K562 (cell line): ENCODE data around the gene MRTFB. TPM values are rescaled to one million over a fixed set of nuclear protein-coding genes. Genes with fewer than 3 reads are reported as not detected.

Experiments used
- ATAC-seq: fragments of 200-7000 bp; cut with Tn5 transposase; 3 replicates; pipeline ENCODE4 v1.9.1; 2020; ENCODE audit warnings: moderate library complexity
- BruUV-seq: library from RNA; stranded (reverse); fragments of 400-500 nt; replicated peaks from 2 replicates; lab custom pipeline; 2021; lab: Mats Ljungman, UMichigan
- CTCF ChIA-PET: fragments of 300-600 bp; formaldehyde crosslinking; extraction: SDS; loops from one replicate; lab custom pipeline; 2021; ENCODE audit warnings: low intra/inter-chr PET ratio; lab: Yijun Ruan, JAX
- POLR2A ChIA-PET: fragments of 300-600, 350-650 bp; sonication (Branson Sonifier 250); formaldehyde crosslinking; extraction: SDS; loops from one replicate; lab custom pipeline; 2021; ENCODE audit warnings: antibody characterized with exemption, inconsistent platforms; lab: Yijun Ruan, JAX
- DNase-seq, 4 experiments: peaks; one replicate each; pipeline versions ENCODE4 v3.0.0 to v3.0.0-alpha.2; 2011 to 2018; ENCODE audit warnings: low spot score in 3 of 4, mixed read lengths in 3 of 4; ENCODE audit errors: extremely low read depth in 1 of 4
- FAIRE-seq: peaks from 2 replicates; lab custom pipeline; 2011; peaks lifted over from hg19 to GRCh38; lab: Jason Lieb, UNC
- H2AFZ ChIP-seq: 2 replicates; pipeline ENCODE4 v1.6.0; 2011; ENCODE audit warnings: low read depth, low read length, control low read depth, inconsistent platforms
- H3K27ac ChIP-seq: fragments of 200-600 bp; 3 replicates; pipeline ENCODE4 v1.8.0; 2011; ENCODE audit warnings: low read depth, mild to moderate bottlenecking, control low read depth, inconsistent platforms, low read length, moderate library complexity, mixed read lengths; ENCODE audit errors: extremely low read depth
- H3K27me3 ChIP-seq, 2 experiments: fragments of 300-600 bp in 1 of 2; 2 replicates in 1 of 2; 3 replicates in 1 of 2; pipeline versions ENCODE4 v1.6.0 to v1.8.0; 2011; ENCODE audit warnings: inconsistent platforms in 2 of 2, low read length in 2 of 2, mild to moderate bottlenecking in 1 of 2, mixed read lengths in 1 of 2, moderate library complexity in 1 of 2; ENCODE audit not compliant: control insufficient read depth in 2 of 2, insufficient read depth in 2 of 2
- H3K36me3 ChIP-seq: fragments of 300-600 bp; 3 replicates; pipeline ENCODE4 v1.8.0; 2011; ENCODE audit warnings: mild to moderate bottlenecking, low read length, inconsistent platforms; ENCODE audit not compliant: control insufficient read depth, insufficient read depth
- H3K4me1 ChIP-seq, 2 experiments: fragments of 200-600 bp in 1 of 2; replicated peaks in 1 of 2; 2 replicates in 1 of 2; 3 replicates in 1 of 2; pipeline versions ENCODE4 v1.5.1 to v1.8.0; 2011; ENCODE audit warnings: inconsistent platforms in 2 of 2, low read length in 2 of 2, mild to moderate bottlenecking in 1 of 2, mixed read lengths in 1 of 2, moderate library complexity in 1 of 2; ENCODE audit not compliant: control insufficient read depth in 2 of 2, insufficient read depth in 2 of 2
- H3K4me2 ChIP-seq: 2 replicates; pipeline ENCODE4 v1.6.1; 2011; ENCODE audit warnings: low read length, control low read depth, inconsistent platforms, mixed read lengths; ENCODE audit not compliant: insufficient read depth
- H3K4me3 ChIP-seq: fragments of 200-600 bp; sonication (generic), shearing (Covaris generic); 2 replicates; pipeline ENCODE4 v1.5.1; 2016; ENCODE audit warnings: control low read depth, inconsistent platforms
- H3K79me2 ChIP-seq: fragments of 200-600 bp; 3 replicates; pipeline ENCODE4 v1.8.0; 2011; ENCODE audit warnings: low read length, inconsistent platforms; ENCODE audit not compliant: control insufficient read depth, insufficient read depth
- H3K9ac ChIP-seq, 2 experiments: 2 replicates each; pipeline versions ENCODE4 v1.6.0 to v1.6.1; 2011; ENCODE audit warnings: low read depth in 2 of 2, low read length in 2 of 2, control low read depth in 1 of 2, inconsistent platforms in 1 of 2, mild to moderate bottlenecking in 1 of 2, mixed read lengths in 1 of 2; ENCODE audit not compliant: insufficient read depth in 1 of 2
- H3K9me1 ChIP-seq: one replicate; pipeline ENCODE4 v1.6.0; 2011; ENCODE audit warnings: inconsistent platforms, mild to moderate bottlenecking, low read length, moderate library complexity; ENCODE audit not compliant: control insufficient read depth, insufficient read depth
- H3K9me3 ChIP-seq: replicated peaks from 2 replicates; pipeline ENCODE4 v1.5.1; 2011; ENCODE audit warnings: low read depth, low read length, inconsistent platforms; ENCODE audit not compliant: control insufficient read depth, insufficient read depth
- H4K20me1 ChIP-seq: replicated peaks from 2 replicates; pipeline ENCODE4 v1.6.1; 2011; ENCODE audit warnings: low read length, inconsistent platforms, mixed read lengths; ENCODE audit not compliant: control insufficient read depth, insufficient read depth
- ARID1B ChIP-seq: fragments of 450-650 bp; IDR thresholded peaks from 2 replicates; pipeline ENCODE4 v1.6.1; 2016; ENCODE audit warnings: antibody characterized with exemption, mild to moderate bottlenecking, inconsistent platforms
- CBFA2T3 ChIP-seq: fragments of 450-650 bp; IDR thresholded peaks from 2 replicates; pipeline ENCODE4 v1.6.1; 2017
- CBFB ChIP-seq: sonication (generic); formaldehyde crosslinking; IDR thresholded peaks from 2 replicates; pipeline ENCODE4 v1.4.0; 2020; ENCODE audit warnings: mild to moderate bottlenecking, missing genetic modification reagents
- CEBPB ChIP-seq: fragments of 450-650 bp; IDR thresholded peaks from 2 replicates; pipeline ENCODE4 v1.6.1; 2016; ENCODE audit warnings: missing genetic modification characterization, missing compliant biosample characterization
- CEBPG ChIP-seq, 3 experiments: fragments of 200-800 bp in 1 of 3; sonication (Bioruptor generic) in 1 of 3; sonication (generic) in 1 of 3; formaldehyde crosslinking in 1 of 3; IDR thresholded peaks in 2 of 3; conservative IDR thresholded peaks in 1 of 3; 2 replicates each; pipeline versions ENCODE4 v1.6.1 to v1.8.0; 2016 to 2022; ENCODE audit warnings: missing compliant biosample characterization in 2 of 3, missing genetic modification characterization in 2 of 3, mild to moderate bottlenecking in 1 of 3, missing genetic modification reagents in 1 of 3
- EGR1 ChIP-seq: fragments of 450-650 bp; conservative IDR thresholded peaks from 2 replicates; pipeline ENCODE4 v1.6.1; 2017; ENCODE audit warnings: mild to moderate bottlenecking
- ESRRA ChIP-seq: fragments of 450-650 bp; IDR thresholded peaks from 2 replicates; pipeline ENCODE4 v1.6.1; 2014; ENCODE audit warnings: low read depth, mild to moderate bottlenecking, moderate library complexity, borderline replicate concordance
- GTF2E2 ChIP-seq: fragments of 200-800 bp; sonication (Bioruptor generic); IDR thresholded peaks from 2 replicates; pipeline ENCODE4 v1.6.1; 2016; ENCODE audit warnings: missing genetic modification characterization, missing compliant biosample characterization
- ID3 ChIP-seq, 2 experiments: fragments of 250-450 bp in 1 of 2; fragments of 450-650 bp in 1 of 2; sonication (Bioruptor Pico) in 1 of 2; IDR thresholded peaks; 2 replicates each; pipeline versions ENCODE4 v1.6.1 to v1.8.0; 2016 to 2021; ENCODE audit warnings: mild to moderate bottlenecking in 2 of 2, moderate library complexity in 2 of 2, missing compliant biosample characterization in 1 of 2, missing genetic modification characterization in 1 of 2
- MCM2 ChIP-seq: fragments of 450-650 bp; IDR thresholded peaks from 2 replicates; pipeline ENCODE4 v1.6.1; 2017; ENCODE audit warnings: low read depth, mild to moderate bottlenecking
- MEIS2 ChIP-seq: fragments of 450-650 bp; IDR thresholded peaks from 2 replicates; pipeline ENCODE4 v1.6.1; 2014; ENCODE audit warnings: mild to moderate bottlenecking; ENCODE audit not compliant: partially characterized antibody
- MXD1 ChIP-seq: fragments of 250-450 bp; sonication (Bioruptor Pico); IDR thresholded peaks from 2 replicates; pipeline ENCODE4 v1.8.0; 2021; ENCODE audit warnings: borderline replicate concordance, mild to moderate bottlenecking, moderate library complexity; ENCODE audit not compliant: poor library complexity, severe bottlenecking
- NCOR1 ChIP-seq: fragments of 450-650 bp; IDR thresholded peaks from 2 replicates; pipeline ENCODE4 v1.6.1; 2016; ENCODE audit warnings: mild to moderate bottlenecking, moderate library complexity
- NFATC3 ChIP-seq: fragments of 450-650 bp; IDR thresholded peaks from 2 replicates; pipeline ENCODE4 v1.6.1; 2017; ENCODE audit warnings: mild to moderate bottlenecking
- RBM17 ChIP-seq: fragments of 200-400 bp; formaldehyde crosslinking; IDR thresholded peaks from 2 replicates; pipeline ENCODE4 v1.6.1; 2017; ENCODE audit warnings: low read depth, mild to moderate bottlenecking, low read length, borderline replicate concordance
- SAFB2 ChIP-seq: fragments of 200-400 bp; formaldehyde crosslinking; IDR thresholded peaks from 2 replicates; pipeline ENCODE4 v1.6.1; 2018; ENCODE audit warnings: borderline replicate concordance, low read length, low read depth, moderate library complexity; ENCODE audit not compliant: severe bottlenecking
- SMARCA4 ChIP-seq: fragments of 450-650 bp; IDR thresholded peaks from 2 replicates; pipeline ENCODE4 v1.6.1; 2016
- SOX6 ChIP-seq: fragments of 450-650 bp; IDR thresholded peaks from 2 replicates; pipeline ENCODE4 v1.6.1; 2014; ENCODE audit warnings: mild to moderate bottlenecking
- TCF3 ChIP-seq: sonication (generic); formaldehyde crosslinking; IDR thresholded peaks from 2 replicates; pipeline ENCODE4 v1.4.0; 2020; ENCODE audit warnings: mild to moderate bottlenecking, missing genetic modification reagents
- THRAP3 ChIP-seq: fragments of 450-650 bp; IDR thresholded peaks from 2 replicates; pipeline ENCODE4 v1.6.1; 2016; ENCODE audit warnings: mild to moderate bottlenecking, inconsistent platforms, borderline replicate concordance
- TRIM24 ChIP-seq, 2 experiments: fragments of 450-650 bp; IDR thresholded peaks; 2 replicates each; pipeline ENCODE4 v1.6.1; 2016
- ZBTB9 ChIP-seq: fragments of 450-650 bp; formaldehyde crosslinking; IDR thresholded peaks from 2 replicates; pipeline ENCODE4 v1.4.0; 2020; ENCODE audit warnings: mild to moderate bottlenecking, moderate library complexity
- ZNF316 ChIP-seq: fragments of 450-650 bp; IDR thresholded peaks from 2 replicates; pipeline ENCODE4 v1.6.1; 2016
- WGBS: fragments of 100-300 bp; shearing (Covaris generic); methylation state at CpG from one replicate; pipeline ENCODE4 v1.1.6; 2016; ENCODE audit warnings: low coverage, mixed read lengths; ENCODE audit not compliant: insufficient coverage; ENCODE audit errors: missing lambda C conversion rate; 5-methylcytosine and 5-hydroxymethylcytosine counted together
- in situ Hi-C: fragments of 300-500 bp; cut with MboI; formaldehyde crosslinking; loops from 4 replicates; pipeline ENCODE4 v1.15.0; 2018; ENCODE audit warnings: inconsistent platforms, mixed read lengths
- intact Hi-C: fragments of 100-400 bp; cut with micrococcal nuclease; formaldehyde crosslinking; loops from 2 replicates; pipeline ENCODE4 v1.14.2; 2022
- polyA plus RNA-seq, 8 experiments: library from polyadenylated mRNA; depleted of rRNA in 4 of 8; stranded (reverse) in 5 of 8; unstranded in 3 of 8; fragments of >200 nt; fragmentation: Nextera tagmentation in 2 of 8; fragmentation: Illumina TruSeq in 1 of 8; extraction: Ambion mirVana in 2 of 8; extraction: Trizol in 1 of 8; gene quantifications; 2 replicates each; pipeline versions ENCODE4 v1.2.1 to v1.2.3, GENCODE V29; 2011 to 2014; ENCODE audit warnings: inconsistent platforms in 1 of 8, missing spikeins in 1 of 8
- total RNA-seq, 7 experiments: library from RNA; depleted of rRNA in 6 of 7; stranded (reverse); fragments of >200 nt in 6 of 7; fragmentation: Illumina TruSeq in 2 of 7; extraction: Trizol in 2 of 7; gene quantifications; 2 replicates each; pipeline versions ENCODE4 v1.2.1 to v1.2.3, GENCODE V29; 2011 to 2021; ENCODE audit warnings: low replicate concordance in 1 of 7

MRTFB gene
- total and polyA plus RNA-seq, 9 of the 15 experiments (the other 6 are each of a cell fraction or from before 2014, with no cell fraction given) = 2.2 to 12.7 (median 7.0) TPM

- no peak overlapping the region for H2AFZ ChIP-seq
- H4K20me1 ChIP-seq = no peaks in the 10 kb centered on the region
- no peak for FAIRE-seq
- CTCF ChIA-PET = no interaction called here
- in situ Hi-C loops = no loop called here
- H3K27me3 ChIP-seq = no peaks in the 10 kb centered on the region
- POLR2A ChIA-PET = interaction anchor here (1.2 kb wide), 1 partner anchor 18 kb away, joined by 3 read pairs; no protein-coding TSS in a partner anchor
- peaks cover 0 to 9% of the 10 kb centered on the region in 2 experiments; a peak in 2 of 5 replicates for H3K4me1 ChIP-seq
- H3K79me2 ChIP-seq = no peaks in the 10 kb centered on the region
- intact Hi-C loops = no loop called here
- no peak overlapping the region for H3K4me3 ChIP-seq
- no peak overlapping the region; the same call in 1 of the 2 replicates for H3K4me2 ChIP-seq
- no peak overlapping the region for H3K27ac ChIP-seq
- H3K9ac ChIP-seq = no peak overlapping the region
- ATAC-seq = no peak
- no peaks in the 10 kb centered on the region for H3K9me1 ChIP-seq
- WGBS = 17% methylated on average over 3 of the region's 3 CpGs
- no peak for TF ChIP-seq CBFB (CRISPR knock-in tag)
- TF ChIP-seq CBFA2T3 = peak; percentile 40
- peak; percentile 22 for TF ChIP-seq MEIS2
- TF ChIP-seq MCM2 = no peak
- no peak for TF ChIP-seq EGR1
- peak; percentile 12; the same call in 1 of the 2 replicates for TF ChIP-seq SMARCA4
- 0 out of 2 replicates have a peak, but pooled peaks have one; percentile 17 for TF ChIP-seq NCOR1
- no peak for TF ChIP-seq GTF2E2 (tag)
- no peak for TF ChIP-seq MXD1 (CRISPR knock-in tag)
- TF ChIP-seq RBM17 = no peak
- peak; percentile 67; the same call in 1 of the 2 replicates for TF ChIP-seq SOX6
- TF ChIP-seq CEBPG (CRISPR knock-in tag; IDR thresholded peaks at IDR 0.05) = peak; percentile 59; the same call in 1 of the 2 replicates
- peak; percentile 84 to 86 for TF ChIP-seq CEBPG (tag; conservative IDR thresholded peaks at IDR 0.05 in 1 of 2, IDR thresholded peaks at IDR 0.05 in 1 of 2)
- peak in 1 of 2 experiments; percentile 14; a peak in 1 of 4 replicates for TF ChIP-seq TRIM24 (IDR thresholded peaks at IDR 0.05)
- TF ChIP-seq ZNF316 = no peak
- TF ChIP-seq CEBPB (tag) = peak; percentile 99
- TF ChIP-seq ID3 (CRISPR knock-in tag; IDR thresholded peaks at IDR 0.05) = no peak
- TF ChIP-seq ID3 (tag; IDR thresholded peaks at IDR 0.05) = no peak
- no peak for TF ChIP-seq THRAP3
- TF ChIP-seq TCF3 (CRISPR knock-in tag) = 0 out of 2 replicates have a peak, but pooled peaks have one; percentile 25
- peak; percentile 53; the same call in 1 of the 2 replicates for TF ChIP-seq ESRRA
- no peak for TF ChIP-seq ZBTB9
- TF ChIP-seq NFATC3 = no peak
- no peak for TF ChIP-seq SAFB2
- TF ChIP-seq ARID1B = peak; percentile 38
- TF ChIP-seq, all 486 proteins: peak for 11
- peak in 2 of 4 experiments; percentile 12 to 17 for DNase-seq
- no TSS peak for BruUV-seq
- Histone ChIP-seq H3K36me3 (no peaks in the 10 kb centered on the region), H3K9me3 (no peaks in the 10 kb centered on the region)
Observed at GRCh38 chr16:14168146-14168545, 97.0 kb downstream of the MRTFB start.
